ENCODE measurements around the gene ABCF1. TPM values are rescaled to one million over a fixed set of nuclear protein-coding genes. Genes with fewer than 3 reads are reported as not detected.

ABCF1 gene
- polyA plus RNA-seq, 1 donor (not counting 4 experiments of a cell fraction or from before 2014, with no cell fraction given), result 30.0 TPM

GRCh38 chr6:30560930-30561329 lies 10.3 kb upstream of the ABCF1 start:
- TF ChIP-seq CTCF (optimal IDR thresholded peaks at IDR 0.05 in 1 of 3, IDR thresholded peaks at IDR 0.05 in 1 of 3, conservative IDR thresholded peaks at IDR 0.05 in 1 of 3; ENCODE audit: extremely low read depth in 1 of 3, insufficient read depth in 2 of 3, low read length in 3 of 3) (no peak), EZH2 (IDR thresholded peaks at IDR 0.05; ENCODE audit: low read length) (no peak)
- H3K27ac ChIP-seq (ENCODE audit: control insufficient read depth, insufficient read depth, low read length), result no peak overlapping the region
- H3K36me3 ChIP-seq (ENCODE audit: control insufficient read depth in 2 of 2, extremely low read depth in 1 of 2, insufficient read depth in 2 of 2, low read length in 2 of 2), result peaks cover 6 to 7% of the 10 kb centered on the region in 2 experiments
- peaks cover 15% of the 10 kb centered on the region for H3K79me2 ChIP-seq (ENCODE audit: control insufficient read depth, insufficient read depth, low read length)
- no peak overlapping the region for H3K4me3 ChIP-seq (ENCODE audit: control insufficient read depth in 2 of 3, extremely low read depth in 1 of 3, insufficient read depth in 2 of 3, low read depth in 1 of 3, low read length in 3 of 3)
- no peaks in the 10 kb centered on the region for H3K27me3 ChIP-seq (ENCODE audit: control insufficient read depth, extremely low read depth, insufficient read depth, low read length)
- no peak overlapping the region for H3K4me2 ChIP-seq (ENCODE audit: control insufficient read depth, extremely low read depth, insufficient read depth, low read depth, low read length)
- H4K20me1 ChIP-seq (ENCODE audit: control insufficient read depth, extremely low read depth, insufficient read depth, low read length), result no peaks in the 10 kb centered on the region
- H3K9ac ChIP-seq (ENCODE audit: control insufficient read depth, extremely low read depth, insufficient read depth, low read length), result no peak overlapping the region
- dilution Hi-C loops (cut with MboI; ENCODE audit: extremely low pct_ligation_motif_present, low sequenced_read_pairs), result no loop called here
- H2AFZ ChIP-seq (ENCODE audit: control insufficient read depth, low read length), result no peak overlapping the region
- no peaks in the 10 kb centered on the region for H3K9me3 ChIP-seq (ENCODE audit: control insufficient read depth, low read depth, low read length)
- H3K4me1 ChIP-seq (ENCODE audit: control insufficient read depth, extremely low read depth, insufficient read depth, low read length), result peaks cover 7% of the 10 kb centered on the region
- DNase-seq (ENCODE audit: low read depth, low spot score), result no peak
- H3K9me1 ChIP-seq (ENCODE audit: control insufficient read depth, extremely low read depth, insufficient read depth, low read length), result peaks cover 4% of the 10 kb centered on the region
- no peak for FAIRE-seq

DNA sequence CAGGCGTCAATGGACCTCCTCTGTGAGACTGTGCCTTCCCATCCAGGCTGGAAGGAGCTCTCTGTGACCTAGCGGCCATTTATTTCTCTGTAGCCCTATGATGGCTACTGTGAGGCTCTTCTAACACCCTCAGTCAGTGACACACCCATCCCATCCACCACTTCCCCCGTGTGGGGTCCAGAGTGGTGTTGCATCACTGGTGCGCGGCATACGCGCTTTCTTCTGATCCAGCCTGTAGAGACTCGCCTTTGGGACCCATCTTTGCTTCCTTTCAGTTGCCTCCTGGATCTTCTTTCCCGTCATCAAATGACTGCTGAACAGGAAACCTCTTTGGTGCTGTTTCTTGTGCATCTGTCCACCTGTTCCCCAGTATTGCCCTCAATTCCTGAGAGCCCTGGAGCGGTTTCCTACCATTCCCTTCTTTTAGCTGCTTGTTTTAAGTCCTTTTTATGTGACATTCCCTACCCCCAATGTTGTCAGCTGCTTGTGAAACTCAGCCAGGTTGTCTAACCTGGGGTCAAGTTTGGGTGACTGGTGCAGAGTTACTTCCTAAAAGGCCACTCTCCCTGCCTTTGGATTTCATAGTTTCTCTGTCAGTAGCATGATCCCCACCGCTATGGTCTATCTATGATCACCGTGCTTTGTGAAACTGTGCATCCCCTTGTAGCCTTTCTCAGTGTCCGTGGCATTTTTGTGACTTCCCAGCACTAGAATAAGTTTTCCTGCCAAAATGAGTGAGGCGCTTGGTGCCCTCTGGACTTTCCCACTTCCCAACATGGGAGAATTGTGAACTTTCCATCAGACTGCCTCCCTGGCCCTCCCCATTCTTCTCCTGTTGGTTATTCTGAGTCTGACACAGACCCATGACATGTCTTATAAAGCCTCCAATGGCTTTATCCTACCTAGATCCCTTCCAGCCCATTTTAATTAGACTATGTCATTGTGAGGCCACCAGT lies 8.5 kb upstream of the ABCF1 start:
- peaks cover 2% of the 10 kb centered on the region for H3K9me1 ChIP-seq (ENCODE audit: control insufficient read depth, extremely low read depth, insufficient read depth, low read length)
- FAIRE-seq, result no peak
- peaks cover 5% of the 10 kb centered on the region for H3K4me1 ChIP-seq (ENCODE audit: control insufficient read depth, extremely low read depth, insufficient read depth, low read length)
- H3K27me3 ChIP-seq (ENCODE audit: control insufficient read depth, extremely low read depth, insufficient read depth, low read length), result no peaks in the 10 kb centered on the region
- dilution Hi-C loops (cut with MboI; ENCODE audit: extremely low pct_ligation_motif_present, low sequenced_read_pairs), result no loop called here
- no peak overlapping the region for H3K4me3 ChIP-seq (ENCODE audit: control insufficient read depth in 2 of 3, extremely low read depth in 1 of 3, insufficient read depth in 2 of 3, low read depth in 1 of 3, low read length in 3 of 3)
- peaks cover 6 to 7% of the 10 kb centered on the region in 2 experiments for H3K36me3 ChIP-seq (ENCODE audit: control insufficient read depth in 2 of 2, extremely low read depth in 1 of 2, insufficient read depth in 2 of 2, low read length in 2 of 2)
- H3K4me2 ChIP-seq (ENCODE audit: control insufficient read depth, extremely low read depth, insufficient read depth, low read depth, low read length), result no peak overlapping the region
- no peak overlapping the region for H3K27ac ChIP-seq (ENCODE audit: control insufficient read depth, insufficient read depth, low read length)
- no peak for DNase-seq (ENCODE audit: low read depth, low spot score)
- no peaks in the 10 kb centered on the region for H4K20me1 ChIP-seq (ENCODE audit: control insufficient read depth, extremely low read depth, insufficient read depth, low read length)
- H2AFZ ChIP-seq (ENCODE audit: control insufficient read depth, low read length), result no peak overlapping the region
- H3K9ac ChIP-seq (ENCODE audit: control insufficient read depth, extremely low read depth, insufficient read depth, low read length), result no peak overlapping the region
- peaks cover 8% of the 10 kb centered on the region for H3K79me2 ChIP-seq (ENCODE audit: control insufficient read depth, insufficient read depth, low read length)
- H3K9me3 ChIP-seq (ENCODE audit: control insufficient read depth, low read depth, low read length), result no peaks in the 10 kb centered on the region
- no peak for TF ChIP-seq EZH2 (IDR thresholded peaks at IDR 0.05; ENCODE audit: low read length)
- no peak for TF ChIP-seq CTCF (optimal IDR thresholded peaks at IDR 0.05 in 1 of 3, IDR thresholded peaks at IDR 0.05 in 1 of 3, conservative IDR thresholded peaks at IDR 0.05 in 1 of 3; ENCODE audit: extremely low read depth in 1 of 3, insufficient read depth in 2 of 3, low read length in 3 of 3)
